Neural progenitor cell (in vitro differentiated cells): ENCODE results near the gene IQSEC1.

Experiments used
- EZH2 ChIP-seq: fragments of 200-600 bp; sonication (generic); IDR thresholded peaks from 2 replicates; pipeline ENCODE4 v1.6.1; 2017; ENCODE audit warnings: antibody characterized with exemption, mild to moderate bottlenecking, moderate library complexity
- EZH2phosphoT487 ChIP-seq: fragments of 200-600 bp; sonication (generic); IDR thresholded peaks from 2 replicates; pipeline ENCODE4 v1.6.1; 2017; ENCODE audit warnings: antibody characterized with exemption
- TF ChIP-seq, protein P1 (sequence below): fragments of 200-600 bp; sonication (generic); IDR thresholded peaks from 2 replicates; pipeline ENCODE4 v1.5.1; 2017; ENCODE audit warnings: antibody characterized with exemption, mild to moderate bottlenecking

DNA sequence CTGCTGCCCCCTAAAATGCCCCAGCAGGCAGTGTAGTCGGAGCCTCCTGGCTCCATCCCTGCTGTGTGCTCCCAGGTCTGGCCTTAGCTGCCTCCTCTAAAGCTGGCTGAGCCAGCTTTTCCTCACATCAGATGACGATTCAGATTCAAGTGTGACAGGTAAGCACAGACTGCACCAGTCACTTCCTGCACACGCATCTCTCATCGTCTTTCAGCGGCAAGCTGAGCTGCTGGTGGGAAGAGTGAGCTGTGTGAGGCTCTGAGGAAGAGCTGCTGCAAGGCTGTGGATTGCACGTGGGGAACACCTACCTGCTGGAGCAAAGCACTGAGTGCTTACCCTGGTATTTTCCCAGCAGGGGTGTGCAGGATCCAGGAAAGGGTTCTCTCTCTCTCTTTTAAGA is 143.4 kb downstream of the IQSEC1 start:
- TF ChIP-seq, protein P1, sequence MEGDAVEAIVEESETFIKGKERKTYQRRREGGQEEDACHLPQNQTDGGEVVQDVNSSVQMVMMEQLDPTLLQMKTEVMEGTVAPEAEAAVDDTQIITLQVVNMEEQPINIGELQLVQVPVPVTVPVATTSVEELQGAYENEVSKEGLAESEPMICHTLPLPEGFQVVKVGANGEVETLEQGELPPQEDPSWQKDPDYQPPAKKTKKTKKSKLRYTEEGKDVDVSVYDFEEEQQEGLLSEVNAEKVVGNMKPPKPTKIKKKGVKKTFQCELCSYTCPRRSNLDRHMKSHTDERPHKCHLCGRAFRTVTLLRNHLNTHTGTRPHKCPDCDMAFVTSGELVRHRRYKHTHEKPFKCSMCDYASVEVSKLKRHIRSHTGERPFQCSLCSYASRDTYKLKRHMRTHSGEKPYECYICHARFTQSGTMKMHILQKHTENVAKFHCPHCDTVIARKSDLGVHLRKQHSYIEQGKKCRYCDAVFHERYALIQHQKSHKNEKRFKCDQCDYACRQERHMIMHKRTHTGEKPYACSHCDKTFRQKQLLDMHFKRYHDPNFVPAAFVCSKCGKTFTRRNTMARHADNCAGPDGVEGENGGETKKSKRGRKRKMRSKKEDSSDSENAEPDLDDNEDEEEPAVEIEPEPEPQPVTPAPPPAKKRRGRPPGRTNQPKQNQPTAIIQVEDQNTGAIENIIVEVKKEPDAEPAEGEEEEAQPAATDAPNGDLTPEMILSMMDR = no peak
- TF ChIP-seq EZH2phosphoT487 = no peak
- no peak for TF ChIP-seq EZH2
